ENCODE data around the gene GCNT2.

DNA sequence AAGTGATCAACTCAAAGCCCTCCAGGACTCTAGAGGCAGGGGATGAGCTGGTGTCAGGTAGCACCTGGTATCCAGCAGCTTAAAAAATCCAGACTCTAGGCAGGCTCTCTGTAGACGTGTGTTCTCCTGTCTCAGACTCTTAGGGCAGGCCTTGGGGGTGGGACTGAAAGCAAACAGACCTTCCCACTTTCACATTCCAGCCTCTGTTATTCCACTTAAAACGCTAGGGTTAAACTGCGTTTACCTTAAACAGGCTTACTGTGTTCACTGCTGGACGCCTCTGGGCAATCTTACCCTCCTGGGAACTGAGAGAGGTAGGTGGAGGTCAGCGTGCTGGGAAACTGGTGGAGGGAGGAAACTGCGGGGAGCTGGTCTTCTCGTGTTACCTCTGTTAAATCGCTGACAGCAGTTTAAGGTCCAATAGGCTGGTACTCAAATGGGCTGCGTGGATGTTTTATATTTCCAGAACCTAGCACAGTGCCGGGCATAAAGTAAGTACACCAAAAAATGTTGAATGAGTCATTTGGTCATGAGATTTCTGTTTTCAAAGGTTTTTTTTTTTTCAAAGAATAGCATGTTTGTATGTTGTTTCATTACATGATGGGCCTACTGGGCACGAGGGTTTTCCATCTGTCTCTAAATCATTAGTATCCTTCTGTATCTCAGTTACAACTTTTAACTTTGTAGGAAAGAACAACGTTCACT is at the start of gene GCNT2:
- TF ChIP-seq, protein P1, sequence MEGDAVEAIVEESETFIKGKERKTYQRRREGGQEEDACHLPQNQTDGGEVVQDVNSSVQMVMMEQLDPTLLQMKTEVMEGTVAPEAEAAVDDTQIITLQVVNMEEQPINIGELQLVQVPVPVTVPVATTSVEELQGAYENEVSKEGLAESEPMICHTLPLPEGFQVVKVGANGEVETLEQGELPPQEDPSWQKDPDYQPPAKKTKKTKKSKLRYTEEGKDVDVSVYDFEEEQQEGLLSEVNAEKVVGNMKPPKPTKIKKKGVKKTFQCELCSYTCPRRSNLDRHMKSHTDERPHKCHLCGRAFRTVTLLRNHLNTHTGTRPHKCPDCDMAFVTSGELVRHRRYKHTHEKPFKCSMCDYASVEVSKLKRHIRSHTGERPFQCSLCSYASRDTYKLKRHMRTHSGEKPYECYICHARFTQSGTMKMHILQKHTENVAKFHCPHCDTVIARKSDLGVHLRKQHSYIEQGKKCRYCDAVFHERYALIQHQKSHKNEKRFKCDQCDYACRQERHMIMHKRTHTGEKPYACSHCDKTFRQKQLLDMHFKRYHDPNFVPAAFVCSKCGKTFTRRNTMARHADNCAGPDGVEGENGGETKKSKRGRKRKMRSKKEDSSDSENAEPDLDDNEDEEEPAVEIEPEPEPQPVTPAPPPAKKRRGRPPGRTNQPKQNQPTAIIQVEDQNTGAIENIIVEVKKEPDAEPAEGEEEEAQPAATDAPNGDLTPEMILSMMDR (IDR thresholded peaks at IDR 0.05), result no peak
- TF ChIP-seq POLR2A (IDR thresholded peaks at IDR 0.05), result no peak
